Measurements from ENCODE around the gene POC5.
"Not testable (repeated sequence)": the region's sequence is repeated elsewhere in the genome, so short reads cannot be mapped to it uniquely, and the experiment has no call there.

The POC5 gene

GRCh38 chr5:75733767-75734166, 16.5 kb upstream of the POC5 start:
- Histone ChIP-seq H3K27me3 (ENCODE audit: insufficient read depth, low read depth) (no peaks in the 10 kb centered on the region), H3K27ac (no peak overlapping the region), H3K4me3 (IDR thresholded peaks at IDR 0.05; ENCODE audit: insufficient read depth, low read depth, low read length) (no peak overlapping the region), H3K9ac (no peak overlapping the region; the same call in 1 of the 2 replicates), H3K79me2 (ENCODE audit: insufficient read depth, low read depth) (no peaks in the 10 kb centered on the region), H3K4me2 (no peak overlapping the region), H3K4me1 (ENCODE audit: low read depth, poor library complexity, severe bottlenecking) (no peaks in the 10 kb centered on the region), H4K20me1 (ENCODE audit: insufficient read depth) (no peaks in the 10 kb centered on the region), H2AFZ (ENCODE audit: low read depth) (no peak overlapping the region), H3K36me3 (ENCODE audit: insufficient read depth) (no peaks in the 10 kb centered on the region)
- TF ChIP-seq CTCF (conservative IDR thresholded peaks at IDR 0.05; ENCODE audit: low read depth, low read length): no peak

- H3K4me2 ChIP-seq; H3K4me1 ChIP-seq (ENCODE audit: low read depth, poor library complexity, severe bottlenecking); H4K20me1 ChIP-seq (ENCODE audit: insufficient read depth); H2AFZ ChIP-seq (ENCODE audit: low read depth); H3K9ac ChIP-seq; H3K36me3 ChIP-seq (ENCODE audit: insufficient read depth); H3K4me3 ChIP-seq (IDR thresholded peaks at IDR 0.05; ENCODE audit: insufficient read depth, low read depth, low read length); H3K27me3 ChIP-seq (ENCODE audit: insufficient read depth, low read depth); H3K79me2 ChIP-seq (ENCODE audit: insufficient read depth, low read depth); H3K27ac ChIP-seq: not testable (repeated sequence)
These were observed 14.3 kb upstream of the POC5 start for GRCh38 chr5:75731515-75731914.

- Histone ChIP-seq H3K4me3 (IDR thresholded peaks at IDR 0.05; ENCODE audit: insufficient read depth, low read depth, low read length) (no peak overlapping the region), H3K79me2 (ENCODE audit: insufficient read depth, low read depth) (no peaks in the 10 kb centered on the region), H3K4me1 (ENCODE audit: low read depth, poor library complexity, severe bottlenecking) (no peaks in the 10 kb centered on the region), H4K20me1 (ENCODE audit: insufficient read depth) (no peaks in the 10 kb centered on the region), H3K4me2 (no peak overlapping the region), H3K27ac (no peak overlapping the region), H3K27me3 (ENCODE audit: insufficient read depth, low read depth) (no peaks in the 10 kb centered on the region), H3K36me3 (ENCODE audit: insufficient read depth) (no peaks in the 10 kb centered on the region), H3K9ac (no peak overlapping the region), H2AFZ (ENCODE audit: low read depth) (no peak overlapping the region)
- TF ChIP-seq CTCF (conservative IDR thresholded peaks at IDR 0.05; ENCODE audit: low read depth, low read length): no peak
These were observed 12.1 kb upstream of the POC5 start for GRCh38 chr5:75729321-75729720.

DNA sequence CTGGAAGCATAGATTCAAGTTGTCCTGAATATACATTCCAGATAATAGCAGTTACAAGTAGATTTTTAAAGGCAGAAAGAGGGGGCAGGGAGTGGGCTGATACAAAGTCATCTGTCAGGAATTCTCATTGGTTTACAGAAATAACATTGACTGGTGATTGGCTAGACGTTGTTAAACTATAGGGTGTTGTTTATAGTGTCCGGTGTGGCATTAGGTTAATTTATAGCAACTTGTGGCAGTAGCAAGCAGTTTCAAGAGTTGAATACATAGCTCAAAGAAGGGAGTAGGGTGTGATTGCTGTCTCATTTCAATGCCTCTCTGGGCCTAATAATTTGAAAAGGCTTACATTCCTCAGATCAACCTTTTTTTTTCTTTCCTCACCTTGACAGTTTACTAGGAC, 10.7 kb upstream of the POC5 start:
- Histone ChIP-seq H3K4me2 (no peak overlapping the region), H3K4me3 (IDR thresholded peaks at IDR 0.05; ENCODE audit: insufficient read depth, low read depth, low read length) (no peak overlapping the region), H3K4me1 (ENCODE audit: low read depth, poor library complexity, severe bottlenecking) (no peaks in the 10 kb centered on the region), H3K9ac (no peak overlapping the region), H3K27me3 (ENCODE audit: insufficient read depth, low read depth) (no peaks in the 10 kb centered on the region), H3K79me2 (ENCODE audit: insufficient read depth, low read depth) (no peaks in the 10 kb centered on the region), H3K27ac (no peak overlapping the region), H3K36me3 (ENCODE audit: insufficient read depth) (no peaks in the 10 kb centered on the region), H4K20me1 (ENCODE audit: insufficient read depth) (no peaks in the 10 kb centered on the region), H2AFZ (ENCODE audit: low read depth) (no peak overlapping the region)
- TF ChIP-seq CTCF (conservative IDR thresholded peaks at IDR 0.05; ENCODE audit: low read depth, low read length): no peak

GRCh38 chr5:75726224-75726623, 9.0 kb upstream of the POC5 start:
- H4K20me1 ChIP-seq (ENCODE audit: insufficient read depth); H3K27ac ChIP-seq: not testable (repeated sequence)

More at GRCh38 chr5:75726224-75726623, 9.0 kb upstream of the POC5 start:
- not testable (repeated sequence) for H3K4me2 ChIP-seq; H3K79me2 ChIP-seq (ENCODE audit: insufficient read depth, low read depth); H3K36me3 ChIP-seq (ENCODE audit: insufficient read depth); H3K4me3 ChIP-seq (IDR thresholded peaks at IDR 0.05; ENCODE audit: insufficient read depth, low read depth, low read length); H3K4me1 ChIP-seq (ENCODE audit: low read depth, poor library complexity, severe bottlenecking); H3K9ac ChIP-seq; H2AFZ ChIP-seq (ENCODE audit: low read depth); H3K27me3 ChIP-seq (ENCODE audit: insufficient read depth, low read depth)
